ENCODE measurements around the gene ETS1.

- no peak for TF ChIP-seq CTCF (IDR thresholded peaks at IDR 0.05; ENCODE audit: low read depth, low read length)
- TF ChIP-seq EZH2phosphoT487 (IDR thresholded peaks at IDR 0.05; ENCODE audit: low read depth) = no peak
These were observed 85.5 kb downstream of the ETS1 start for GRCh38 chr11:128501632-128502549.
